GM23338 (cell line): ENCODE data around the gene CBX5. TPM values are rescaled to one million over a fixed set of nuclear protein-coding genes. Genes with fewer than 3 reads are reported as not detected.

Experiments used
- ATAC-seq: fragments of 200-7000 bp; cut with Tn5 transposase; 3 replicates; pipeline ENCODE4 v1.9.1; 2020
- DNase-seq: peaks from one replicate; pipeline ENCODE4 v3.0.0-alpha.2; 2015; ENCODE audit warnings: low spot score
- H2AFZ ChIP-seq: fragments of 200-600 bp; sonication (generic); 2 replicates; pipeline ENCODE4 v1.8.0; 2016; ENCODE audit warnings: antibody characterized with exemption, mild to moderate bottlenecking, moderate library complexity
- H3F3A ChIP-seq: fragments of 200-600 bp; sonication (generic); replicated peaks from 2 replicates; pipeline ENCODE4 v1.8.0; 2017; ENCODE audit warnings: antibody characterized with exemption, mixed run types, low read depth
- H3K27ac ChIP-seq: fragments of 200-600 bp; sonication (generic); 2 replicates; pipeline ENCODE4 v1.6.1; 2016; ENCODE audit warnings: low read depth
- H3K27me3 ChIP-seq: fragments of 200-600 bp; sonication (generic); 2 replicates; pipeline ENCODE4 v1.8.0; 2016; ENCODE audit warnings: mild to moderate bottlenecking, mixed run types, moderate library complexity; ENCODE audit not compliant: insufficient read depth
- H3K36me3 ChIP-seq: fragments of 200-600 bp; sonication (generic); 2 replicates; pipeline ENCODE4 v1.8.0; 2016; ENCODE audit warnings: mild to moderate bottlenecking; ENCODE audit not compliant: insufficient read depth
- H3K4me1 ChIP-seq: fragments of 200-600 bp; sonication (generic); 2 replicates; pipeline ENCODE4 v1.8.0; 2016; ENCODE audit warnings: mild to moderate bottlenecking, moderate library complexity; ENCODE audit not compliant: insufficient read depth
- H3K4me2 ChIP-seq: fragments of 200-600 bp; sonication (generic); 2 replicates; pipeline ENCODE4 v1.7.1; 2017; ENCODE audit warnings: mixed run types
- H3K4me3 ChIP-seq: fragments of 200-600 bp; sonication (generic); 2 replicates; pipeline ENCODE4 v1.6.1; 2016; ENCODE audit warnings: mixed run types
- H3K79me2 ChIP-seq: fragments of 200-600 bp; sonication (generic); replicated peaks from 2 replicates; pipeline ENCODE4 v1.8.0; 2017; ENCODE audit warnings: mild to moderate bottlenecking; ENCODE audit not compliant: insufficient read depth
- H3K9me2 ChIP-seq: fragments of 200-600 bp; sonication (generic); 2 replicates; pipeline ENCODE4 v1.8.0; 2017; ENCODE audit not compliant: insufficient read depth
- H4K20me1 ChIP-seq: fragments of 200-600 bp; sonication (generic); replicated peaks from 2 replicates; pipeline ENCODE4 v1.8.0; 2017; ENCODE audit warnings: mild to moderate bottlenecking; ENCODE audit not compliant: insufficient read depth
- H3K27ac Mint-ChIP-seq: 2 replicates; pipeline ENCODE4 v1.8.0; 2020; ENCODE audit warnings: inconsistent platforms, mild to moderate bottlenecking, moderate library complexity, mixed read lengths
- H3K27me3 Mint-ChIP-seq: 3 replicates; pipeline ENCODE4 v1.8.0; 2022; ENCODE audit warnings: low read depth, mild to moderate bottlenecking, moderate library complexity, mixed read lengths, inconsistent platforms; ENCODE audit not compliant: insufficient read depth, poor library complexity
- H3K36me3 Mint-ChIP-seq: 3 replicates; pipeline ENCODE4 v1.8.0; 2021; ENCODE audit warnings: low read depth, mild to moderate bottlenecking, inconsistent platforms, moderate library complexity, mixed read lengths
- H3K4me1 Mint-ChIP-seq: 3 replicates; pipeline ENCODE4 v1.8.0; 2020; ENCODE audit warnings: mild to moderate bottlenecking, inconsistent platforms, mixed read lengths
- H3K4me3 Mint-ChIP-seq: 3 replicates; pipeline ENCODE4 v1.8.0; 2021; ENCODE audit warnings: moderate library complexity, mild to moderate bottlenecking, inconsistent platforms, mixed read lengths
- H3K9me3 Mint-ChIP-seq: 3 replicates; pipeline ENCODE4 v1.8.0; 2020; ENCODE audit warnings: moderate library complexity, mild to moderate bottlenecking, inconsistent platforms, mixed read lengths
- CREB1 ChIP-seq: fragments of 250-450 bp; sonication (Bioruptor Pico); IDR thresholded peaks from 2 replicates; pipeline ENCODE4 v1.5.0; 2020; ENCODE audit warnings: low read depth, mild to moderate bottlenecking, moderate library complexity
- ETS1 ChIP-seq: IDR thresholded peaks from 2 replicates; pipeline ENCODE4 v1.6.1; 2016; ENCODE audit warnings: antibody characterized with exemption
- EZH2 ChIP-seq: fragments of 200-600 bp; sonication (generic); IDR thresholded peaks from one replicate; pipeline ENCODE4 v1.8.0; 2017; ENCODE audit warnings: antibody characterized with exemption, mild to moderate bottlenecking, low read depth; ENCODE audit not compliant: unreplicated experiment
- JUNB ChIP-seq: IDR thresholded peaks from one replicate; pipeline ENCODE4 v1.6.1; 2016; ENCODE audit warnings: antibody characterized with exemption; ENCODE audit not compliant: unreplicated experiment
- POLR2AphosphoS5 ChIP-seq: IDR thresholded peaks from 2 replicates; pipeline ENCODE4 v1.6.1; 2016; ENCODE audit warnings: antibody characterized with exemption, low read depth
- REST ChIP-seq: IDR thresholded peaks from one replicate; pipeline ENCODE4 v1.6.1; 2018; ENCODE audit warnings: antibody characterized with exemption; ENCODE audit not compliant: unreplicated experiment
- ZNF114 ChIP-seq: fragments of 250-450 bp; sonication (Bioruptor Pico); IDR thresholded peaks from 2 replicates; pipeline ENCODE4 v1.5.0; 2020; ENCODE audit warnings: mild to moderate bottlenecking, moderate library complexity
- polyA plus RNA-seq: library from polyadenylated mRNA; unstranded; fragments of >200 nt; fragmentation: Nextera tagmentation; extraction: Ambion mirVana; gene quantifications from 2 replicates; pipeline ENCODE4 v1.2.1, GENCODE V29; 2016
- total RNA-seq: library from RNA; depleted of rRNA; stranded (reverse); fragments of >200 nt; shearing (Covaris generic); gene quantifications from 2 replicates; pipeline ENCODE4 v1.2.3, GENCODE V29; 2014
- TF ChIP-seq, protein P1 (sequence below): fragments of 250-450 bp; sonication (Bioruptor Pico); IDR thresholded peaks from 2 replicates; pipeline ENCODE4 v1.5.0; 2020; ENCODE audit warnings: mild to moderate bottlenecking, moderate library complexity

The CBX5 gene
- total and polyA plus RNA-seq, 2 experiments from 2014 or later = 152 to 212 TPM

DNA sequence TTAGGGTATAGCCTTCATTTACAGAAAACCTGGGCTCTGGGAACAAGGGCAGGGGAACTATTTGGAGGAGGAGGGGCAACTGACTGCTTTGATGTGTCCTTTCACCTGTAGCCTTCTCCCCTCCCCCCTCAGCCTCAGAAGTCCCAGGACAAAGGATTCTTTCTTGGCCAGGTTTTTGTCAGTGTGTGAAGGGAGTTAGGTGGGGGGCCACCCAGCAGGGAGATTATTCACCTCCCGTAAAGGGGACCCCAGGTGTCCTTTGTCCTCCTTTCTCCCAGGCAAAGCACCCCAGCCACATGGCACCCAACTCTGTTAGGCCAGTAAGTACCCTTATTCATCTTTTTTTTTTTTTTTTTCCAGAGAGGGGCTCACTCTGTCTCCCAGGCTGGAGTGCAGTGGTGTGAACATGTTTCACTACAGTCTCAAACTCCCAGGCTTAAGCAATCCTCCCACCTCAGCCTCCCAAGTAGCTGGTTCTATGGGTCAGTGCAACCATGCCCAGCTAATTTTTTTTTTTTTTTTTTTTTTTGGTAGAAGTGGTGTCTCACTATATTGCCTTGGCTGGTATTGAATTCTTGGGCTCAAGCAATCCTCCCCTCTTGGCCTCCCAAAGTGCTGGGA lies 21.6 kb upstream of the CBX5 start:
- DNase-seq = peak; percentile 88
- peak overlapping the region; percentile 99 for H3K4me2 ChIP-seq

More for the DNA sequence above, 21.6 kb upstream of the CBX5 start:
- Mint-ChIP-seq H3K36me3 (no peaks in the 10 kb centered on the region), H3K4me3 (peak overlapping the region; percentile 70), H3K27me3 (peaks cover 12% of the 10 kb centered on the region), H3K9me3 (no peaks in the 10 kb centered on the region), H3K4me1 (peaks cover 50% of the 10 kb centered on the region), H3K27ac (peak overlapping the region; percentile 85)
- H3K79me2 ChIP-seq = no peaks in the 10 kb centered on the region
- no peaks in the 10 kb centered on the region for H3K36me3 ChIP-seq
- peak overlapping the region; percentile 71 for H3K4me3 ChIP-seq
- H2AFZ ChIP-seq = peak overlapping the region; percentile 96
- peaks cover 15% of the 10 kb centered on the region for H3K27me3 ChIP-seq
- no peaks in the 10 kb centered on the region for H3K9me2 ChIP-seq
- no peak for TF ChIP-seq EZH2
- TF ChIP-seq ZNF114 (CRISPR knock-in tag) = no peak
- no peak for TF ChIP-seq ETS1
- TF ChIP-seq, protein P1, sequence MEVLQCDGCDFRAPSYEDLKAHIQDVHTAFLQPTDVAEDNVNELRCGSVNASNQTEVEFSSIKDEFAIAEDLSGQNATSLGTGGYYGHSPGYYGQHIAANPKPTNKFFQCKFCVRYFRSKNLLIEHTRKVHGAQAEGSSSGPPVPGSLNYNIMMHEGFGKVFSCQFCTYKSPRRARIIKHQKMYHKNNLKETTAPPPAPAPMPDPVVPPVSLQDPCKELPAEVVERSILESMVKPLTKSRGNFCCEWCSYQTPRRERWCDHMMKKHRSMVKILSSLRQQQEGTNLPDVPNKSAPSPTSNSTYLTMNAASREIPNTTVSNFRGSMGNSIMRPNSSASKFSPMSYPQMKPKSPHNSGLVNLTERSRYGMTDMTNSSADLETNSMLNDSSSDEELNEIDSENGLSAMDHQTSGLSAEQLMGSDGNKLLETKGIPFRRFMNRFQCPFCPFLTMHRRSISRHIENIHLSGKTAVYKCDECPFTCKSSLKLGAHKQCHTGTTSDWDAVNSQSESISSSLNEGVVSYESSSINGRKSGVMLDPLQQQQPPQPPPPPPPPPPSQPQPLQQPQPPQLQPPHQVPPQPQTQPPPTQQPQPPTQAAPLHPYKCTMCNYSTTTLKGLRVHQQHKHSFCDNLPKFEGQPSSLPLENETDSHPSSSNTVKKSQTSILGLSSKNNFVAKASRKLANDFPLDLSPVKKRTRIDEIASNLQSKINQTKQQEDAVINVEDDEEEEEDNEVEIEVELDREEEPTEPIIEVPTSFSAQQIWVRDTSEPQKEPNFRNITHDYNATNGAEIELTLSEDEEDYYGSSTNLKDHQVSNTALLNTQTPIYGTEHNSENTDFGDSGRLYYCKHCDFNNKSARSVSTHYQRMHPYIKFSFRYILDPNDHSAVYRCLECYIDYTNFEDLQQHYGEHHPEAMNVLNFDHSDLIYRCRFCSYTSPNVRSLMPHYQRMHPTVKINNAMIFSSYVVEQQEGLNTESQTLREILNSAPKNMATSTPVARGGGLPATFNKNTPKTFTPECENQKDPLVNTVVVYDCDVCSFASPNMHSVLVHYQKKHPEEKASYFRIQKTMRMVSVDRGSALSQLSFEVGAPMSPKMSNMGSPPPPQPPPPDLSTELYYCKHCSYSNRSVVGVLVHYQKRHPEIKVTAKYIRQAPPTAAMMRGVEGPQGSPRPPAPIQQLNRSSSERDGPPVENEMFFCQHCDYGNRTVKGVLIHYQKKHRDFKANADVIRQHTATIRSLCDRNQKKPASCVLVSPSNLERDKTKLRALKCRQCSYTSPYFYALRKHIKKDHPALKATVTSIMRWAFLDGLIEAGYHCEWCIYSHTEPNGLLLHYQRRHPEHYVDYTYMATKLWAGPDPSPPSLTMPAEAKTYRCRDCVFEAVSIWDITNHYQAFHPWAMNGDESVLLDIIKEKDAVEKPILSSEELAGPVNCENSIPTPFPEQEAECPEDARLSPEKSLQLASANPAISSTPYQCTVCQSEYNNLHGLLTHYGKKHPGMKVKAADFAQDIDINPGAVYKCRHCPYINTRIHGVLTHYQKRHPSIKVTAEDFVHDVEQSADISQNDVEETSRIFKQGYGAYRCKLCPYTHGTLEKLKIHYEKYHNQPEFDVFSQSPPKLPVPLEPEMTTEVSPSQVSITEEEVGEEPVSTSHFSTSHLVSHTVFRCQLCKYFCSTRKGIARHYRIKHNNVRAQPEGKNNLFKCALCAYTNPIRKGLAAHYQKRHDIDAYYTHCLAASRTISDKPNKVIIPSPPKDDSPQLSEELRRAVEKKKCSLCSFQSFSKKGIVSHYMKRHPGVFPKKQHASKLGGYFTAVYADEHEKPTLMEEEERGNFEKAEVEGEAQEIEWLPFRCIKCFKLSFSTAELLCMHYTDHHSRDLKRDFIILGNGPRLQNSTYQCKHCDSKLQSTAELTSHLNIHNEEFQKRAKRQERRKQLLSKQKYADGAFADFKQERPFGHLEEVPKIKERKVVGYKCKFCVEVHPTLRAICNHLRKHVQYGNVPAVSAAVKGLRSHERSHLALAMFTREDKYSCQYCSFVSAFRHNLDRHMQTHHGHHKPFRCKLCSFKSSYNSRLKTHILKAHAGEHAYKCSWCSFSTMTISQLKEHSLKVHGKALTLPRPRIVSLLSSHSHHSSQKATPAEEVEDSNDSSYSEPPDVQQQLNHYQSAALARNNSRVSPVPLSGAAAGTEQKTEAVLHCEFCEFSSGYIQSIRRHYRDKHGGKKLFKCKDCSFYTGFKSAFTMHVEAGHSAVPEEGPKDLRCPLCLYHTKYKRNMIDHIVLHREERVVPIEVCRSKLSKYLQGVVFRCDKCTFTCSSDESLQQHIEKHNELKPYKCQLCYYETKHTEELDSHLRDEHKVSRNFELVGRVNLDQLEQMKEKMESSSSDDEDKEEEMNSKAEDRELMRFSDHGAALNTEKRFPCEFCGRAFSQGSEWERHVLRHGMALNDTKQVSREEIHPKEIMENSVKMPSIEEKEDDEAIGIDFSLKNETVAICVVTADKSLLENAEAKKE (CRISPR knock-in tag) = no peak
- no peak for TF ChIP-seq REST
- TF ChIP-seq POLR2AphosphoS5 = no peak
- TF ChIP-seq JUNB = no peak
- TF ChIP-seq CREB1 = no peak
- ATAC-seq = peak; percentile 65
- peak overlapping the region; percentile 95; the same call in 1 of the 2 replicates for H3K27ac ChIP-seq
- peaks cover 12% of the 10 kb centered on the region for H3F3A ChIP-seq
- H4K20me1 ChIP-seq = no peaks in the 10 kb centered on the region
- H3K4me1 ChIP-seq = peaks cover 48% of the 10 kb centered on the region
